HG03039 (cell line): ENCODE results near the gene UCP3.

Source experiments
- ATAC-seq: cut with Tn5 transposase; IDR thresholded peaks from one replicate; pipeline ENCODE4 v1.9.1; 2021; ENCODE audit warnings: mild to moderate bottlenecking, moderate library complexity; ENCODE audit not compliant: unreplicated experiment

Gene UCP3

GRCh38 chr11:73958521-73959141, 50.3 kb downstream of the UCP3 start:
- no peak for ATAC-seq

DNA sequence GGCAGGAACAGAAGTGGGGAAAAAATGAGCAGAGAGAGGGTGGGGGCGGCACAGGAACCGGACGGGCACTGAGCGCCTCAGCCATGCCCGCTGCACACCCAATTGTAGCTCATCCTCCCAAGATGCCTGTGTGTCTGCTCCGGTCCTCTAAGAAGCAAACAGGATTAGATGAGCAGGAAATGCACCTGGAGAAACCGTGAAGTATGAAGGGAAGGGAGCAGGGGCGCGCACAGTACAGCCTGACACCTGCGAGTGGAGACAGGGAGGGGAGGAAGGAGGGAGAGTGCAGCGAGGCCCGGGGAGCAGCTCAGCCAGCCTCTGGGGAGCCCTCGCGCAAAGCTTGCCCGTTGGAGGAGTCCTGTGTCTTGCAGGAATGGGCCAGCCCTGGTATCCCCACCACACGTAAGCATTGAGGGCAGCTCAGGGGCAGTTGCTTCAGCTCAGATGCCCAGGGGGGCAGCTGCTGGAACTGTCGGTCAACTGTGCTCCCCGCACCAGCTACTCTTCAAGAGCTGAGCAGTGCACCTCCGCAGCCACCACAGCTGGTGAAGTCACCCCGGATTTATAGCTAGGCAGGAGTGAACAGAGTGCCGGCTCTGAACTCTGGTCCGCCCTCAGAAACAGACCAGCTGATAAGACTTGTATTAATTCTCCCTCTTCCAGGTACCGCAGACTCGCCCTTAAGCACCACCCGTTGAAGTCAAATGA, 51.1 kb downstream of the UCP3 start:
- no peak for ATAC-seq

- ATAC-seq, result no peak
These were observed 51.8 kb downstream of the UCP3 start for GRCh38 chr11:73956876-73957653.

DNA sequence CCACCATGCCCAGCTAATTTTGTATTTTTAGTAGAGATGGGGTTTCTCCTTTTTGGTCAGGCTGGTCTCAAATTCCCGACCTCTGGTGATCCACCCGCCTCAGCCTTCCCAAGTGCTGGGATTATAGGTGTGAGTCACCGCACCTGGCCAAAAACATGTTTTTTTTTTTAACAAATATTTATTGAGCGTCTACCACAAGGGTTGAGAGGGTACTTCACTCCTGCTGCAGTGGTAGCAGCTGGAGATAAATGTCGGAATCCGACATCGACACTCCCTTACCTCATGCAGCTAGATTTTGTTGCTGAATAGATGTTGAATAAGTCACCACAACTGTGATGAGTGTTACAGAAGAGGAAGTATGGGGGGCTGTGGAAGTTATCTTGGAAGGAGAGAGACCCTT, 57.1 kb downstream of the UCP3 start:
- no peak for ATAC-seq

DNA sequence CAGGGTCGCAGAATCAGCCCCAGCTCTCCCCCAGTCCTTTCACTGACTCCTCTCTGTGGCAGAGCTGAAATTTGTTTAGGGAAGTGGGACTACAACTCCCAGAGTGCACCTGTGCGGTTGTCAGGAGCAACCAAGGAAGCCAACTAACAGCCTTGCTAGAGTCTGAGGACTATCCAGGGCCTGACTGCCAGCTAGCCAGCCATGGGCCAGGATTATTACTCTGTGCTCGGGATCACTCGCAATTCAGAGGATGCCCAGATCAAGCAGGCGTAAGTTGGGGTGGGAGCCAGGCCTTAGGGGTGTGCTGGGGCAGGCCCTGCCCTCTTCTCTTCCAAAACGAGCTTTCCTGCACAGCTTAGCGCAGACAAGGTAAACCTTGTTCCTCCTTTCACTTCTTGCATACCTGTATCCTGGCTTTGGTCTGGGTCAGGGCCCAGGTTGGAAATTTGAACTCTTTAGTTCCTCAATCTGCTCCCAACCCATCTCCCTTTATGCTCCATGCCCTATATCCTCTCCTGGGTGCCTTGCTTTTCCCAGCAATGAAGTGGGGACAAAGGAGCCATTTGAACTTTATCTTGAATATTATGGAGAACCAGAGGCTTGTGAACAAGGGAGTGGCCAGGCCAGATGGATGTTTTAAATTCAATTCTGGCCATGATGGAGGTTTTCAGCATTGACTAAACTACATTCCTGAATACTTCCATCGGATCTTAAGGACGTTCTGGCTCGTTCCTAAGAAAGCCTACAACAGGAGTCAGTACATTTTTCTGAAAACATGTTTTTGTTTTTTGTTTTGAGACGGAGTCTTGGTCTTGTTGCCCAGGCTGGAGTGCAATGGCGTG, 57.8 kb downstream of the UCP3 start, which contains the start of gene DNAJB13:
Gene DNAJB13, plus strand, starts transcription at position 158 of the 842 bp plus-strand sequence. Its CDS starts 44 bp downstream, at position 202.
- ATAC-seq, result peak; percentile 54
